GM12873 (cell line): ENCODE results near the gene NOL7.

Source experiments
- TF ChIP-seq, protein P1 (sequence below): IDR thresholded peaks from 2 replicates; pipeline ENCODE4 v1.5.1; 2012; ENCODE audit warnings: low read depth, mild to moderate bottlenecking, moderate library complexity, low read length, control low read depth; ENCODE audit not compliant: insufficient read depth; ENCODE audit errors: missing control alignments

Gene NOL7

DNA sequence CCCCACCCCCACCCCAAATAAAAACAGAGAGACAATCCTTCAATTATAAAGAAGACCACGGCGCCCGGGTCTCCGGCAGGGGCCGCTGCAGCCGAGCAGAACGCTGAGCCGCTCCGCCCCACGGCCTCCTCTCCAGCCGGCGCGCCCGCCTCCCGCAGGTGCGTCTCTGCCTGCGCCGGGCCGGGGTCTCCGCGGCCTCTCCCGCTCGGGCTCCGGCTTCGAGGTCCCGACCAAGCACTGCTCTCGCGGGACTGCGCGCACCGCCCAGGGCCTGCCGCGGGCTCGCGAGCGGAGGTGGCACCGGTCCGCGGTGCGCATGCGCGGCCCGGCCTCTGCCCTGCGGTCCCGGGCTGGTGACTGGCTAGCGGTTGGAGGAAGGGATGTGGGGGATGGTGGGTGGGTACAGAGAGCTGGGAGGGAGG is 41.0 kb upstream of the NOL7 start:
- TF ChIP-seq, protein P1, sequence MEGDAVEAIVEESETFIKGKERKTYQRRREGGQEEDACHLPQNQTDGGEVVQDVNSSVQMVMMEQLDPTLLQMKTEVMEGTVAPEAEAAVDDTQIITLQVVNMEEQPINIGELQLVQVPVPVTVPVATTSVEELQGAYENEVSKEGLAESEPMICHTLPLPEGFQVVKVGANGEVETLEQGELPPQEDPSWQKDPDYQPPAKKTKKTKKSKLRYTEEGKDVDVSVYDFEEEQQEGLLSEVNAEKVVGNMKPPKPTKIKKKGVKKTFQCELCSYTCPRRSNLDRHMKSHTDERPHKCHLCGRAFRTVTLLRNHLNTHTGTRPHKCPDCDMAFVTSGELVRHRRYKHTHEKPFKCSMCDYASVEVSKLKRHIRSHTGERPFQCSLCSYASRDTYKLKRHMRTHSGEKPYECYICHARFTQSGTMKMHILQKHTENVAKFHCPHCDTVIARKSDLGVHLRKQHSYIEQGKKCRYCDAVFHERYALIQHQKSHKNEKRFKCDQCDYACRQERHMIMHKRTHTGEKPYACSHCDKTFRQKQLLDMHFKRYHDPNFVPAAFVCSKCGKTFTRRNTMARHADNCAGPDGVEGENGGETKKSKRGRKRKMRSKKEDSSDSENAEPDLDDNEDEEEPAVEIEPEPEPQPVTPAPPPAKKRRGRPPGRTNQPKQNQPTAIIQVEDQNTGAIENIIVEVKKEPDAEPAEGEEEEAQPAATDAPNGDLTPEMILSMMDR: peak; percentile 55

DNA sequence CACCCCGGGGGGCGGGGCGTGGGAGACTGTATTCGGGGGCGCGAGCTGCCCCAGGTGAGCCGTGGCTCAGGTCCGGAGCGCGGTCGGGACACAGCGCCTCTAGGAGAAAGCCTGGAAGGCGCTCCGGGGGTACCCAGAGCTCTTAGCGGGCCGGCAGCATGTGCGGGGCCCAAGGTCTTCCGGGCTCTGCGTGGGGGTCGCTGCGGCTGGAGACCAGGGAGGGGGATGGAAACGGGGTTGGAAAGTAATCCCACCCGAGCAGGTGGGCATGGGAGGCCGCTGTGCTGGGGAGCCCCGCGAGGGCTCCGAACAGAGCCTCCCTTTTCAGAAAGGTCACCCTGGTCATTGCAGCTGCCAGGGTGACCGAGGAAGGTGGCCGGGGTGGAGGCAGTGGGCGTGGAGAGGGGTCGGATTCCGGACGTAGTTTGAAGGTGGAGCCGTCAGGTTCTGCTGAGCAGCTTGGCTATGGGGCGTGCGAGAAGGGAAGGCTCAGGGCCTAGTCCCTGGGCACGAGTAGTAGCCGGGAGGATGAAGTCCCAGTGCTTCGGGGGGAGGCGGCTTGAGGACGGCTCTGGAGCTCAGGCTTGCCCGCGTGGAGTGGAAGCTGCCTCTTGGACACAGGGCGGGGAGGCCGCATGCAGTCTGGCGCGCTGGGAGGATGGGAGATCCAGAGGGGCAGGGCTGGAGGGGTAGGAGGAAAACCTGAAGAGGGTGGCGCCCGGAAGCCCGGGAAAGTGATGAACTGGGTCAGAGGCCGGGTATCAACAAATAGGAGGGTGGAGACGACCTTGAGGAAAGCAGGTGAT is 40.4 kb upstream of the NOL7 start, which contains the start of gene SIRT5:
TSS of gene SIRT5 (plus strand) at position 31 of the 806 bp plus-strand sequence. CDS start 9,510 bp downstream, outside the sequence.
- TF ChIP-seq, protein P1: no peak

DNA sequence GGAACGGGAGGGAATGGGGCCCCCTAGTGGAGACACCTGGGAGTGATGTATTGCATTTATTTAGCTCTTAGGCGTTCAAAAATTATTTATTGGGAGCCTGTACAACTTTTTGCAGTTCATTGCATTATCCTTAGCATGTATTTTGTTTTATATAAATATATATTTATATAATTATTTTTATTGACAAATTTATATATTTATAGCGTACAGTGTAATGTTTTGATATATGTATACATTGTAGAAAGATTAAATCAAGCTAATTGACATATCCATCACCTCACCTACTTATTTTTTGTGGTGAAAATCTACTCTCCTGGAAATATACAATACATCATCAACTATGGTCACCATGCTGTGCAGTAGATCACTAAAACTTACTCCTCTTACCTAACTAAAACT is 39.8 kb upstream of the NOL7 start:
- TF ChIP-seq, protein P1: peak; percentile 79

DNA sequence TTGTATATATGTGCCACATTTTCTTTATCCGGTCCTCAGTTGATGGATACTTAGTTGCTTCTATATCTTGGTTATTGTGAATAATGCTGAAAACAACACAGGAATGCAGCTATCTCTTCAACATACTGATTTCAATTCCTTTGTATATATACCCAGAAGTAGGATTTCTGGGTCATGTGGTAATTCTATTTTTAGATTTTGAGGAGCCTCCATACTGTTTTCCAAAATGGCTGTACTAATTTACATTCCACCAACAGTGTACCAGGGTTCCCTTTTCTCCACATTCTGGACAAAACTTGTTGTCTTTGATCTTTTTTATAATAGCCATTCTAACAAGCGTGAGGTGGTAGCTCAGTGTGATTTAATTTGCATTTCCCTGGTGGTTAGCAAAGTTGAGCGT is 39.1 kb upstream of the NOL7 start:
- TF ChIP-seq, protein P1: no peak

DNA sequence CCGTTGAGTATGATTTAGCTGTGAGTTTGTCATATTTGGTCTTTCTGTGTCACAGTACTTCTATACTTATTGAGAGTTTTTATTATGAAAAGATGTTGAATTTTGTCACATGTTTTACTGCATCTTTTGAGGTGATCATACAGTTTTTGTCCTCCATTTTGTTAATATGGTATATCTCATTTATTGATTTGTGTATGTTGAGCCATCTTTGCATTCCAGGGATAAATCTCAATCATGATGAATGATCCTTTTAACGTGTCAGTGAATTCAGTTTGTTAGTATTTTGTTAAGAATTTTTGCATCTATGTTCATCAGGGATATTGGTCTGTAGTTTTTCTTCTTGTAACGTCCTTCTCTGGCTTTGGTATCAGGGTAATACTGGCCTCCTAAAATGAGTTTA is 37.2 kb upstream of the NOL7 start:
- TF ChIP-seq, protein P1: no peak

DNA sequence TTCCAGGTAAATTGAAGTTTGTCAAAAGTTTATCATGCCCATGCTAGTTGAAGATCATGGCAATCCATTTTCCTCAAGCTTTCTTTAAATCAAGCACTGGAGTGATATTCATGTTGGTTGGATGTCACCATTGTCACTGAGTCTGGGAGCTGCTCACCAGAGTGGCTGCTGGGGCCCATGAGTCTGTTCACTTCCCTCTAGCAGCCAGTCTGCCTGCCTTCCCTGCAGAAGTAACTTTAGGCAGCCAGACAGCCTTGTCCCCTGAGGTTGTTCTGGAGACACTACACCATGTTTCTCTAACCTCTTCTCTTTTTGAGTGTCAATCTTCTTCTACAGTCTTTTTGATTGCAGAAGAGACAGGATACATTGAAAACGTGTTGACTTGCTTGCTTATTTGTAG is 35.2 kb upstream of the NOL7 start:
- TF ChIP-seq, protein P1: no peak

DNA sequence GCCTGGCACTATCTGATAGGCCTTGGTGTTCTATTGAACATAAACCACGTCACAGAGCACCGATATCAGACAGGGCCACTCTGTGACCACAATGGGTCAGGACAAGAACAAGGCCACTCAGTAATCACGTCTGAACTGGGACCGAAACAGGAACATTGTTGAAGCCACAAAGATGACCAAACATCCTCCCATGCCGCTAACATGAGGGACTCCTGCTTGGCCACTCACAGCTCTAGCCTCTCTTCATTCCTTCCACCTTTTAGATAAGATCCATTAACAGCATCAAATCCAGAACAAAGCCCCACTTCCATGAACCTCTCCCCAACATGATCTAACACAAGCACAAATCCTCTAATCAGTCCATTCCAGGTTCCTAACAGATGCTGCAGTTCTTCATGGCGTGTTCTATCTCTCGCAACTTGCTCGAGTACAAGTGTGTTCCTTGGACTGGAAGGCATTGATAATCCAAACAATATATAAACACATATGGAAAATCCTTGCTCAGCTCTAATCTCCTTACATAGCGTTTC is 33.4 kb upstream of the NOL7 start:
- TF ChIP-seq, protein P1: no peak
